Mammary epithelial cell (primary cell): Measurements from ENCODE around the gene NFATC3.

ENCODE experiments used
- EZH2 ChIP-seq: IDR thresholded peaks from 2 replicates; pipeline ENCODE4 v1.6.1; 2012; ENCODE audit warnings: low read length, inconsistent platforms, borderline replicate concordance
- TF ChIP-seq, protein P1 (sequence below), 2 donors: IDR thresholded peaks in 1 of 2; conservative IDR thresholded peaks in 1 of 2; 2 replicates each; pipeline ENCODE4 v1.5.1; 2011 to 2012; ENCODE audit warnings: inconsistent platforms in 2 of 2, low read length in 2 of 2, mild to moderate bottlenecking in 2 of 2, control low read depth in 1 of 2, low read depth in 1 of 2; ENCODE audit not compliant: insufficient read depth in 1 of 2; ENCODE audit errors: extremely low read depth in 1 of 2

DNA sequence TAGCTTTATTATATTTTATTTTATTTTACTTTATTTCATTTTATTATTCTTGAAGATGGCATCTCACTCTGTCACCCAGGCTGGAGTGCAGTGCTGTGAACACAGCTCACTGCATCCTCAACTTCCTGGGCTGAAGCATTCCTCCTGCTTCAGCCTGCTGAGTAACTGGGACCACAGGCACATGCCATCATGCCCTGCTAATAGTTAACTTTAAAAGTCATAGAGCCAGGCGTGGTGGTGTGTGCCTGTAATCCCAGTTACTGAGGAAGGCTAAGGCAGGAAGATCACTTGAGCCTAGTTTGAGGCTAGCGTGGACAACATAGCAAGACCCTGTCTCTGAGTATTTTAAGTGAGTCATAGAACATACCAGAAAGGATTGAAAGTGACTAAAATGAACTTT is 112.1 kb downstream of the NFATC3 start:
- TF ChIP-seq, protein P1, sequence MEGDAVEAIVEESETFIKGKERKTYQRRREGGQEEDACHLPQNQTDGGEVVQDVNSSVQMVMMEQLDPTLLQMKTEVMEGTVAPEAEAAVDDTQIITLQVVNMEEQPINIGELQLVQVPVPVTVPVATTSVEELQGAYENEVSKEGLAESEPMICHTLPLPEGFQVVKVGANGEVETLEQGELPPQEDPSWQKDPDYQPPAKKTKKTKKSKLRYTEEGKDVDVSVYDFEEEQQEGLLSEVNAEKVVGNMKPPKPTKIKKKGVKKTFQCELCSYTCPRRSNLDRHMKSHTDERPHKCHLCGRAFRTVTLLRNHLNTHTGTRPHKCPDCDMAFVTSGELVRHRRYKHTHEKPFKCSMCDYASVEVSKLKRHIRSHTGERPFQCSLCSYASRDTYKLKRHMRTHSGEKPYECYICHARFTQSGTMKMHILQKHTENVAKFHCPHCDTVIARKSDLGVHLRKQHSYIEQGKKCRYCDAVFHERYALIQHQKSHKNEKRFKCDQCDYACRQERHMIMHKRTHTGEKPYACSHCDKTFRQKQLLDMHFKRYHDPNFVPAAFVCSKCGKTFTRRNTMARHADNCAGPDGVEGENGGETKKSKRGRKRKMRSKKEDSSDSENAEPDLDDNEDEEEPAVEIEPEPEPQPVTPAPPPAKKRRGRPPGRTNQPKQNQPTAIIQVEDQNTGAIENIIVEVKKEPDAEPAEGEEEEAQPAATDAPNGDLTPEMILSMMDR (conservative IDR thresholded peaks at IDR 0.05 in 1 of 2, IDR thresholded peaks at IDR 0.05 in 1 of 2; ENCODE audit: extremely low read depth in 1 of 2, insufficient read depth in 1 of 2, low read depth in 1 of 2, low read length in 2 of 2): no peak
- TF ChIP-seq EZH2: no peak
